NCI-H524 (cell line): Measurements from ENCODE around the gene ZBTB33.

Experiments
- DNase-seq, 2 experiments: peaks; one replicate each; lab custom pipeline; 2025; lab: John Stamatoyannopoulos, UW

Gene ZBTB33

DNA sequence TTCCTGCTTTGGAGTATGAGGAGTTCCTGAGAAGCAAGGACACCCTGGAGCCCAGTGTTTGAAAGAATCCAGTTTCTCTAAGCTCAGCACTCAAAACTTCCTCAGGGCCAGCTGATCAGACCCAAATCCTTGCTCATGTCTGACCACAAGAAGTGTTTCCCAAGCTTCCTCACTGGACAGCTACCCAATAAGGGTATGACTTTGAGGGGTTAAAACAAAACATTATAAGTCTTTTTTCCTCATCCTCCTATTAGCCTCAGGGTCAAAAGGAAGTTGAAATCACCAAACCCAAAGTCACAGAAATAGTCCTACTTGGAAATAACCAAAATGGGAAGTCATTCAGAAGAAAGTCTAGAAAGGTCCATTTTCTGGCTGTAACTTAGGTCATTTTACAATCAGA, 13.7 kb downstream of the ZBTB33 start:
- no peak for DNase-seq

DNA sequence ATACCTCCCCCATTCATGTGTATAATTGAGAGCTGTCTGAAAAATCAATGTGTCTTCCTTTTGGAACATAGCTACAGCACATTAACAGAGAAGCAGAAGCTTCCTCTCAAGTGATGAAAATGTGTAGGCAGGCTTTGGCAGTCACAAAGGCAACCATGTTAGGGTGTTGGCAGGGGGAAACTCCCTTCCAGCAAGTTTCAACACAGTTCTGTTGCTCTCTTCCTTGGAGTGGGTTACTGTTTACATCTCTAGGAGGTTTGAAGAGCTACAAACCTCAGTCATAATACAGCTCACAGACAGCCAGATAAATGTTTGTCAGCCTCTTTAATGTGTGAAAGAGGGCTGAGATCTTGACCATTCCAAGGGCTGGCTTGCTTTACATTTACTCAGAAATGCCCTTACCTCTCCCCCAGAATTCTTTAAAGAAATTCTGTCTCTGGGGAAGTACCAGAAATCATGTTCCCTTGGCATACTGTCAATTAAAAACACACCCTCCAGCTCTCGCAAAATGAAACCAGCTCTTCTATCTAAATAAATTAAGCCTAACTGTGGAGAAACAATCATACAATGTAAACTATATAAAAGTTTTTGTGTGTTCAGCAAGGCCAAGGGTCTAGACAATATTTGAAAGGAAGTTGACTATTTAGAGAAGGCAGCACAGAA, 18.9 kb downstream of the ZBTB33 start:
- DNase-seq, result no peak

DNA sequence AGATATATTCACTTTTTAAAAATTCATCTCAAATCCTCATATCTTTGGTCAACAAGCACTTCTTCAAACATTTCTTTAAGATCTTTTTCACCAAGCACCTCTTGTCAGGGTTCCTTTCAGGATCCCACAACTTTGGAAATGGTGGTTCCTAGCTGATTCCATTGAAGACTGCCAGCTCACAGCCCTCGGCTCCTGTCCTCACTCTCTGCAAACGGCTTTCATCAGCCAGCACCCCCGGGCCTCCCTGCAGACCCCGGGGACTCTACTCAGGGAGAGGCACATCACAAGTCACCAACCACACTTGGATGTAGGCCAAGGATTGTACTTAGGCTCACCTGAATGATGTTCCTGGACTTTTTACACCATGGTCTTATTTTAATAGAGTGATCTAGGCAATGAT, 20.0 kb downstream of the ZBTB33 start:
- no peak for DNase-seq

DNA sequence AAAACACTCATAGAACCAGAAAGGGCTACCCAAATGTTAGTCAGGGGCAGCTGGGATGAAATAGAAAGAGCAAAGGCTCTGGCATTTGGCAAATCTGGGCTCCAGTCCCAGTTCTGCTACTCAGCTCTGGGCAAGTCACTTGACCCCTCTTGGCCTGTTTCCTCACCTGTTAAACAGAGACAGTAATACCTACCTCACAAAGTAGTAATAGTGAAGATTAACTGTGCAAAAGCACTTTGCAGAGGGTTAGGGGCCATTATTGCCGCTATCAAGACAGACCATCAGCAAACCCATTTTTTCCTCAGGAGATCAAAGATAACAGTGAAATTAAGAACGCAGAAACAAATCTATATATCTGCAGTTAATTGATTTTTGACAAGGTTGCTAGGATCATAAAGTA, 20.6 kb downstream of the ZBTB33 start:
- DNase-seq, result no peak

DNA sequence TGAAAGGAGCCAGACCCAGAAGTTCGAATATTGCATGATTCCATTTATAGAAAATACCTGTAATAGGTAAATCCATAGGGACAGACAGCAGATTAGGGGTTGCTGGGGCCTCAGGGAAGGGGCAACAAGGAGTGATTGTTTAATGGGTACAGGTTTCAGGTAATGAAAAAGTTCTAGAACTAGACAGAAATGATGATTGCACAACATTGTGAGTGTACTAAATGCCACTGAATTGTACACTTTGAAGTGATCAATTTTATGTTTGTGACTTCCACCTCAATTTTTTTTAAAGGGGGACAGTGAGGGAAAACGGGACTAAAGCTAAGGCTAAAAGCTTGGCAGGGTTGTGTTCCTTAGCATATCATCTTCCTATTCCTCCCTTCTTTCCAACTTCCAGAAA, 23.5 kb downstream of the ZBTB33 start:
- no peak for DNase-seq

DNA sequence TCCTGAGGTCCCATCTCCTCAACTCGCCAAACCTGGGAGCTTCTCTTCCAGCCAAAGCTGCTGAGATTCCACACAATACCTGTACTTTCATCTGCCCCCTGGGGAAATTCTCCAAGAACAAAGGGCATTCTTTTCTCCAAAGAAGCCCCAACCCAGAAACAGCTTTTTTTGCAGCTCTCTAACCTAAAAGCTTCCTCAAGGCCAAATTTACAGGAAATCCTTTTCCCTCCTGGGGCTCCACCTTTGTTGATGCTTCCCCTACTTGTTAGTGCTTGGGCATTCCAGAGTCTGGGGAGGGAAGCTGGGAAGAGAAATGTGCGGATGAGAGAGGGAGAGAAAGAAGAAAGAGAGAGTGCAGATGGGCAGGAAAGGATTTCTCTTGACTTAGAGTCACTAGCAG, 24.3 kb downstream of the ZBTB33 start:
- no peak for DNase-seq

GRCh38 chrX:120281021-120281624, 30.5 kb downstream of the ZBTB33 start:
- DNase-seq, result no peak

GRCh38 chrX:120281761-120282160, 31.1 kb downstream of the ZBTB33 start:
- no peak for DNase-seq

- DNase-seq, result no peak
Observed at GRCh38 chrX:120282697-120283096, 32.1 kb downstream of the ZBTB33 start.

GRCh38 chrX:120286733-120287512, 36.3 kb downstream of the ZBTB33 start:
- DNase-seq, result no peak

- DNase-seq, result no peak
Observed at GRCh38 chrX:120287513-120288112, 37.0 kb downstream of the ZBTB33 start.

- DNase-seq, result peak in 1 of 2 experiments; percentile 56
Observed at GRCh38 chrX:120290107-120290506, 39.5 kb downstream of the ZBTB33 start.

GRCh38 chrX:120291211-120291610, 40.6 kb downstream of the ZBTB33 start:
- DNase-seq, result no peak

- peak; percentile 16 to 69 for DNase-seq
Observed at GRCh38 chrX:120293015-120293414, 42.4 kb downstream of the ZBTB33 start.

DNA sequence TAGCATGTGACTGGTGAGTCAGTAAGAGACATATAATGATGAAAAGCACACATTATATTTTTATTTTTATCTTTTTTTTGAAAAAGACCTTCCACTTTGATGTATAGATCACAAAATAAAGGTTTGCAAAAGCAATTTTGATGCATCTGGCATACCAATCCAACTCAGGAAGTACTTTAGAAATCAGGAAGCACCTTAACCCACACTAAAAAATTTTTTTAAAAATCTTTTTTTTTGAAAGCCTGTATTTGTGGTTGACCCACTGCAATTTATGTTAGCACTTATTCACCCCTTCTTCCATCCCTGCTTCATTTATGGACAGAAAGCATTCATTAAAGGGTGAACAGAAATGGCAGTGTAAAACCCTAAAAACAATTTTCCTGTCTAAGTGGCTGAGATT, 44.0 kb downstream of the ZBTB33 start:
- DNase-seq, result no peak

DNA sequence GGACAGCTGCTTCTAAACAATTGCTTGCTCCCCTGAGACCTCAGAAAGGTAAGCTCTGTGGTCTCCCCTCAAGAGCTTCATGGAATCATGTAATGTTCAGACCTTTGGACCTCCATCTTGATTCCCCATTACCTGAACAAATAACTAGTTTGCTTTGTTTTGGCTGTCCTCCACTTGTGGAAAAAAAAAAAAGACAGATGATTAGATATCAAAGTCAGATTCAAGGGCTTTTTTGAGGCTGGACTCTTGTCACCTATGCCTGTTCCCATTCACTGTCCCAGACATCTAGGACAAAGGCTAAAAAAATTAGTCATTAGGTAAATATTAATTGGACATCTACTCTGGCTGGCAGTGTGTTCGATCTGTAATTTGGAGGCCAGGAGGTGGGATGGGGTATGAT, 47.3 kb downstream of the ZBTB33 start:
- no peak for DNase-seq

GRCh38 chrX:120299928-120300327, 49.3 kb downstream of the ZBTB33 start:
- DNase-seq, result peak in 1 of 2 experiments; percentile 38

DNA sequence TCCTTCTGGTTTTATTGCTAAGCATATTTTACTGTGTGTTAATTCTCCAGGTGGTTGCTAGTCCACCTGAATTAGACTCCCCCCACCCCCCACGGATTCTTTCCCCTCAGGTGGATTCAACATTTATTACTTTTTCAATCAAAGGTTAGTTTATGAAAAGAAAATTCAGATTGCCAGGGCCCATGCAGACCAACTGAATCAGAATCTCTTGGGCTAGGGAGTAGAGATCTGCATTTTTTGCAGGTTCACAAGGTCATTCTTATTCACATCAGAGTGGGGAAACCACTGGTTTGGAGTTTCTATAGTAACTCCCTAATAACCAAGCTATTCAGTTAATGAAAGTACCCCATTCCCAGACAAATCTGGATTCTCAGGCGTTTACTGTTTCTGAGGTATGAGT, 50.9 kb downstream of the ZBTB33 start:
- DNase-seq, result no peak

DNA sequence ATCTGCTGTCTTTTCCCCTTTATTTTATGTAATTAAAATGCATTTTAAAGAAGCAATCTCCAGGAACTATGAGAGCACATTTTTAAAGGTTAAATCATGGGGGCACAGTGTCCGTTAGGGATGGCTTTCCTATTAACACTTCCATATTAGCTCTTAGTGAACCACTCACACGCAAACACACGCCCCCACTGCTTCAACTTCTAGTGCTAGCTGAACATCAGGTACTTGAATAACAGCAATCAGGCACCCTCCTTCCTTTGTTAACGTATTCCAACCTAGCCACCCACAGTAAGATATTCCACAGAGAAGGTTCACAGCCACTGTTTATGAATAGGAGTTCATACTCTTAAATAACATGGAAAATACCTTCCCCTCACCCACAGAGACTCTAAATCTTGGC, 51.3 kb downstream of the ZBTB33 start:
- DNase-seq, result peak; percentile 8 to 26

DNA sequence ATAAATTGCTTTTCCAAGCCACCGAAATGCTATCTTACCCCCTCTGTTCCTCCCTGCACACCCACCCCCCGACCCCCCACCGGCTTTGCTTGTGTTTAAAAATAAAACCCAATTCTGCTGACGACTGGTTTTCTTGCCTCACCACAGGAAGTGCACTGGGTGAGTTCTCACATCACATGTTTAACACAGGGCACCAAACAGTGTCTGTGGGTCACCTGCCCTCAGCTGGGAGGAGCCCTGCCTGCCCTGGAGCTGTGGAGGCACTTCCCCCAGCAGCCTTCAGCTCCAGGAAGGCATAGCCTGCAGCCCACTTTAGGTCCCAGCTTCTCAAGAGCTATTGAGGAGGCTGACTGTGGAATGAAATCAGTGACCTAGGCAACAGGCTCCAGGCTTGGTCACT, 51.8 kb downstream of the ZBTB33 start:
- DNase-seq, result no peak

DNA sequence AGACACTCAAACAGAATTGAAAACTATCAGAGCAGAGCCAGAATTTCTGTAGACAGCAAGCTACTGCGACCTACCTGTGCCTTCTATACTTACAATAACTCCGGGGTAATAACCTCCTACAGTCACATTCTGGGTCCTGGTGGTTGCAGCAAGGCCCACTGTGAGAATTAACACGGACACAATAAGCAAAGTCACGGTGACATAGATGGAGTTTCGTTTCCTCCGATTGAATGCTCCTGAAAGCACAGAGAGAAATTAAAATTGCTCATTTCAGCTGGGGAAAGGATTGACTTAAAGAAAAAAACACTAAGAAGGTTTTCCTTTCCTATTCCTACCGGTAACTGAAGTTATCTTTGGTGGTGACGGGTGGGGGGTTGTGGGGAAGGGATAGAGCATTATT, 53.6 kb downstream of the ZBTB33 start:
- no peak for DNase-seq

DNA sequence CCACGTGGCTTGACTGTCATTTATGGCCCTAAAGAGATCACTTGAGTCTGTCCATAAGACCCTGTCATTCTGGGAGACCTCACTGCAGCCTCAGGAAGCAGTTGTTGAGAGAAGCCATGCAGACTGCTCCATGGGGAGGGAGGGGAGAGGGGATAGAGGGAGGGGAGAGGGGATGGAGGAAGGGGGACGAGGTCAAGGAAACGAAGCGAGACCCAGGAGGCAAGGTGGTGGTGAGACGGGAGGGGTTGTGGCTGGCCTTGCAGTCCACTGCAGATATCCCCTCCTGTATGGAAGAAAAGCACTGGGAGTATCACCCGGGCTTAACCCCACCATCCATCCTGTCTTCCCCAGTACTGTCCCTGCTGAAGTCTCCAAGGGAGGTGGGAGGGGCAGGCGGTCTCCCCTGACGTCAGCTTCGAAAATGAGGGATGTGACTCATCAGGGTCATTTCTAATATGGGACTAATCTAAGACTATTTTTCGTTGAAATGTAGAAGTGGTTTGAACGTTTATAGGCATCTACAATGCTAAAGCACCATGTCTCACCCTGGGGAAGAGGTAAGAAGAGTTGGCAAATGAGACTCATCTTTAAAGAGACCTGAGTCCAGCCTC, 55.0 kb downstream of the ZBTB33 start:
- DNase-seq, result no peak
